Measurements from ENCODE around the gene INO80E. TPM values are rescaled to one million over a fixed set of nuclear protein-coding genes. Genes with fewer than 3 reads are reported as not detected.

INO80E gene
- total and polyA plus RNA-seq, 2 of the 8 experiments (the other 6 are each of a cell fraction or from before 2014, with no cell fraction given) = 43.0 to 91.2 TPM

GRCh38 chr16:30022887-30023286, 26.8 kb downstream of the INO80E start, which contains the start of gene C16orf92:
C16orf92 (plus strand) TSS chr16:30023198; CDS start chr16:30023341, 143 bp downstream.
- FAIRE-seq (no peak), DNase-seq (ENCODE audit: low read depth in 1 of 2, low spot score in 2 of 2) (no peak)
- H3K27ac ChIP-seq (ENCODE audit: low read depth, low read length) = no peak within 1 kb of the TSS
- 0 out of 2 replicates have a peak, but pooled peaks cover 2% of the 10 kb centered on the region for H3K23me2 ChIP-seq (ENCODE audit: low read depth, low read length)
- no peak within 1 kb of the TSS for H3K4me2 ChIP-seq (ENCODE audit: insufficient read depth in 1 of 2, low read depth in 2 of 2, low read length in 2 of 2)
- no peaks in the 10 kb centered on the region for H3K79me2 ChIP-seq (ENCODE audit: control insufficient read depth in 1 of 2, insufficient read depth in 2 of 2, low read length in 2 of 2)
- H3K9ac ChIP-seq (replicated peaks in 1 of 4; ENCODE audit: extremely low read depth in 1 of 4, low read depth in 3 of 4, low read length in 3 of 4) = no peak within 1 kb of the TSS
- H4K8ac ChIP-seq (ENCODE audit: extremely low read depth, insufficient read depth, low read length) = no peak within 1 kb of the TSS
- H3K4ac ChIP-seq (replicated peaks; ENCODE audit: insufficient read length, low read depth, low read length) = no peak within 1 kb of the TSS
- no peaks in the 10 kb centered on the region for H3K27me3 ChIP-seq (replicated peaks in 1 of 4; ENCODE audit: control insufficient read depth in 3 of 4, extremely low read depth in 1 of 4, insufficient read depth in 3 of 4, low read length in 3 of 4)
- no peak within 1 kb of the TSS for H3K4me3 ChIP-seq (ENCODE audit: extremely low read depth in 1 of 4, insufficient read depth in 2 of 4, low read depth in 3 of 4, low read length in 4 of 4)
- peaks cover 0 to under 1% (median 0%) of the 10 kb centered on the region in 4 experiments; a peak in 2 of 7 replicates for H3K4me1 ChIP-seq (replicated peaks in 1 of 4; ENCODE audit: control insufficient read depth in 3 of 4, insufficient read depth in 4 of 4, low read length in 3 of 4)
- no peak within 1 kb of the TSS for H2BK20ac ChIP-seq (ENCODE audit: low read length)
- H3K79me1 ChIP-seq (ENCODE audit: low read depth, low read length) = no peaks in the 10 kb centered on the region
- no peak within 1 kb of the TSS for H2AK5ac ChIP-seq (ENCODE audit: low read depth, low read length)
- no peaks in the 10 kb centered on the region for H3K9me3 ChIP-seq (ENCODE audit: insufficient read depth in 2 of 2, low read depth in 1 of 2, low read length in 1 of 2)
- H3K23ac ChIP-seq (ENCODE audit: insufficient read length) = no peak within 1 kb of the TSS
- H4K91ac ChIP-seq (replicated peaks; ENCODE audit: insufficient read length, low read length) = no peak within 1 kb of the TSS
- no peak within 1 kb of the TSS for H4K5ac ChIP-seq (ENCODE audit: insufficient read length, low read depth, low read length)
- WGBS, 2 experiments (ENCODE audit: extremely low coverage in 1 of 2, insufficient coverage in 1 of 2, insufficient read length in 1 of 2, insufficient replicate concordance in 2 of 2, low coverage in 1 of 2, low lambda C conversion rate in 2 of 2, missing lambda C conversion rate in 1 of 2) = 90% methylated on average over 6 of the region's 6 CpGs; no CpG with 5 or more reads in 1 of the 2 experiments
- POLR2A ChIA-PET (ENCODE audit: partially characterized antibody) = interaction anchor here (1.0 to 2.5 kb wide), 5 partner anchors 9 to 323 kb away, joined by 3 to 10 read pairs (median 4); no protein-coding TSS in a partner anchor
- no peak within 1 kb of the TSS for H3K56ac ChIP-seq (replicated peaks; ENCODE audit: insufficient read length, low read depth, low read length)
- H2BK120ac ChIP-seq (replicated peaks; ENCODE audit: low read depth, low read length) = no peak within 1 kb of the TSS
- no peak within 1 kb of the TSS for H2BK12ac ChIP-seq (ENCODE audit: low read depth, low read length)
- no peak within 1 kb of the TSS for H2BK15ac ChIP-seq (ENCODE audit: low read length)
- H3K36me3 ChIP-seq (ENCODE audit: control insufficient read depth in 2 of 4, insufficient read depth in 4 of 4, low read length in 3 of 4) = peaks cover 0 to 7% (median under 1%) of the 10 kb centered on the region in 4 experiments; a peak in 2 of 8 replicates
- peaks cover 0 to 5% of the 10 kb centered on the region in 2 experiments for H4K20me1 ChIP-seq (replicated peaks in 1 of 2; ENCODE audit: control insufficient read depth in 1 of 2, insufficient read depth in 2 of 2, low read length in 2 of 2)
- no peak within 1 kb of the TSS for H3K14ac ChIP-seq (ENCODE audit: insufficient read length)
- H2BK5ac ChIP-seq (ENCODE audit: low read depth, low read length) = no peak within 1 kb of the TSS
- H2AFZ ChIP-seq (ENCODE audit: low read length) = no peak within 1 kb of the TSS
- no peak within 1 kb of the TSS for H3K18ac ChIP-seq (ENCODE audit: extremely low read depth, low read length)
- CTCF ChIA-PET (ENCODE audit: partially characterized antibody) = interaction anchor here (0.6 to 2.1 kb wide), 12 partner anchors 9 to 205 kb away, joined by 3 to 13 read pairs (median 4); partner anchors contain the start of gene TLCD3B
- TF ChIP-seq GTF2F1 (IDR thresholded peaks at IDR 0.05; ENCODE audit: borderline replicate concordance, low read depth, low read length) (no peak), JUND (IDR thresholded peaks at IDR 0.05; ENCODE audit: low read length) (no peak), KDM4A (IDR thresholded peaks at IDR 0.05; ENCODE audit: low read depth, low read length, severe bottlenecking) (no peak), HDAC2 (IDR thresholded peaks at IDR 0.05; ENCODE audit: borderline replicate concordance in 1 of 2, low read depth in 2 of 2, low read length in 2 of 2) (no peak), EP300 (IDR thresholded peaks at IDR 0.05; ENCODE audit: borderline replicate concordance in 1 of 2, low read depth in 2 of 2, low read length in 2 of 2) (no peak), CBX5 (IDR thresholded peaks at IDR 0.05; ENCODE audit: low read depth, low read length) (no peak), SP4 (IDR thresholded peaks at IDR 0.05; ENCODE audit: low read length) (no peak), MAX (IDR thresholded peaks at IDR 0.05) (no peak), RXRA (IDR thresholded peaks at IDR 0.05; ENCODE audit: insufficient read depth, low read depth, low read length) (no peak), HDAC6 (IDR thresholded peaks at IDR 0.05; ENCODE audit: low read depth, low read length) (no peak), MAFK (IDR thresholded peaks at IDR 0.05; ENCODE audit: low read depth, low read length) (no peak), RAD21 (IDR thresholded peaks at IDR 0.05 in 1 of 2, conservative IDR thresholded peaks at IDR 0.05 in 1 of 2; ENCODE audit: low read depth in 2 of 2, low read length in 2 of 2) (no peak), NANOG (IDR thresholded peaks at IDR 0.05; ENCODE audit: insufficient read depth, low read depth, low read length, poor library complexity, severe bottlenecking) (no peak)
